VCaP (cell line): ENCODE data around the gene FOXK1.

Source experiments
- H3K27ac ChIP-seq: fragments of 450-650 bp; 2 replicates; pipeline ENCODE4 v1.5.1; 2017
- TF ChIP-seq, protein P1 (sequence below): fragments of 450-650 bp; conservative IDR thresholded peaks from 2 replicates; pipeline ENCODE4 v1.5.1; 2017; ENCODE audit warnings: mild to moderate bottlenecking, moderate library complexity

The FOXK1 gene

DNA sequence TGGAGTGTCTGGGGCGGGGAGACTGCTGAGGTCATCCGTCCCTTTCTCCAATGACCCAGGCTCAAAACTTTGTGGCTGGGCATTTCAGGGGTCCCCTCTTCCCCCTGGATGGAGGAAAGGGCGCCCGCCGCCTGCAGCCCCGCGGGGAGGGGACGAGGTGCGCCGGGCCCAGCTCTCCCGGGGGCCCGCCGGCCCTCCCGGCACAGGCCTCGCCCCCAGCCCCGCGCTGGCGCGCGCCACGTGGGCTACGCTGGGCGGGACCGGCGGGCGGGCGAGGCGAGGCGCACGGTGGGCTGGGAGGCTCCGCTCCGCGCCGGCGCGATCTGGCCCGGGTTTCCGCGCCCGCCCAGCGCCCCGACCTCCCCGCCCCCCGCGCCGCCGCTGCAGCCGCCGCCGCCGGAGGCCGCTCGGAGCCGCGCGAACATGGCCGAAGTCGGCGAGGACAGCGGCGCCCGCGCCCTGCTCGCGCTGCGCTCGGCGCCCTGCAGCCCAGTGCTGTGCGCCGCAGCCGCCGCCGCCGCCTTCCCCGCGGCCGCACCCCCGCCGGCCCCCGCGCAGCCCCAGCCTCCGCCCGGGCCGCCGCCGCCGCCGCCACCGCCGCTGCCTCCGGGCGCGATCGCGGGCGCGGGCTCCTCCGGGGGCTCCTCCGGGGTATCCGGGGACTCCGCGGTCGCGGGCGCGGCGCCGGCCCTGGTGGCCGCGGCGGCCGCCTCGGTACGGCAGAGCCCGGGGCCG, at the start of gene FOXK1:
Gene FOXK1, plus strand, starts transcription at position 410 of the 735 bp plus-strand sequence. Its CDS starts 14 bp downstream, at position 424.
- peak within 1 kb of the TSS; percentile 87 for H3K27ac ChIP-seq
- TF ChIP-seq, protein P1, sequence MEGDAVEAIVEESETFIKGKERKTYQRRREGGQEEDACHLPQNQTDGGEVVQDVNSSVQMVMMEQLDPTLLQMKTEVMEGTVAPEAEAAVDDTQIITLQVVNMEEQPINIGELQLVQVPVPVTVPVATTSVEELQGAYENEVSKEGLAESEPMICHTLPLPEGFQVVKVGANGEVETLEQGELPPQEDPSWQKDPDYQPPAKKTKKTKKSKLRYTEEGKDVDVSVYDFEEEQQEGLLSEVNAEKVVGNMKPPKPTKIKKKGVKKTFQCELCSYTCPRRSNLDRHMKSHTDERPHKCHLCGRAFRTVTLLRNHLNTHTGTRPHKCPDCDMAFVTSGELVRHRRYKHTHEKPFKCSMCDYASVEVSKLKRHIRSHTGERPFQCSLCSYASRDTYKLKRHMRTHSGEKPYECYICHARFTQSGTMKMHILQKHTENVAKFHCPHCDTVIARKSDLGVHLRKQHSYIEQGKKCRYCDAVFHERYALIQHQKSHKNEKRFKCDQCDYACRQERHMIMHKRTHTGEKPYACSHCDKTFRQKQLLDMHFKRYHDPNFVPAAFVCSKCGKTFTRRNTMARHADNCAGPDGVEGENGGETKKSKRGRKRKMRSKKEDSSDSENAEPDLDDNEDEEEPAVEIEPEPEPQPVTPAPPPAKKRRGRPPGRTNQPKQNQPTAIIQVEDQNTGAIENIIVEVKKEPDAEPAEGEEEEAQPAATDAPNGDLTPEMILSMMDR, result no peak

DNA sequence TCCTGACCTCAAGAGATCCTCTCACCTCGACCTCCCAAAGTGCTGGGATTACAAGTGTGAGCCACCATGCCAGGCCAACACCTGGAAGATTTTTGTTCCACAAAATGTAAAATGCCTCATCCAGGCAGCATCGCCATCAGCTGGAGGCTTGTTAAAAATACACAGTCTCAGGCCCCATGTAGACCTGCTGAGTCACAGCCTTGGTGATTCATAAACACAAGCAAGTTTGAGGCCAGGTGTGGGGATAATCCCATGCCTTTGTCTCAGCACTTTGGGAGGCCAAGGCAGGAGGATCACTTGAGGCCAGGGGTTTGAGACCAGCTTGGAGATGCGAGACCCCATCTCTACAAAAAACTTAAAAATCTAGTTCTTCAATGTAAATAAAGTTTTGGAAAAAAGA, 49.1 kb upstream of the FOXK1 start:
- H3K27ac ChIP-seq, result no peak overlapping the region
- TF ChIP-seq, protein P1, result no peak

DNA sequence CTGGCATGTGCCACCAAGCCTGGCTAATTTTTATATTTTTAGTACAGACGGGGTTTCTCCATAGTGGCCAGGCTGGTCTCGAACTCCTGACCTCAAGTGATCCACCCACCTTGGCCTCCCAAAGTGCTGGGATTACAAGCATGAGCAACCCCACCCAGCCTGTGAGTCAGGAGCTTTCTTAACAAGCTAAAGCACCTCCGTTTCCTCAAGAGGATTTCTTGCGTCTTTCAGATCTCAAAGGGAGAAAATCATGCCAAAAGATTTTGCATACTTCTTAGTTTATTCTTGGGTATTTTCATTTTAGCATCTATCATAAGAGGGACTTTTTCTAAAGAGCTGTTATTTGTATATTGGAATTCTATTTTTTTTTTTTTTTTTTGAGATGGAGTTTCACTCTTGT, 47.9 kb upstream of the FOXK1 start:
- H3K27ac ChIP-seq, result no peak overlapping the region
- TF ChIP-seq, protein P1, result no peak

- H3K27ac ChIP-seq, result no peak overlapping the region
- TF ChIP-seq, protein P1, result no peak
These were observed 43.1 kb upstream of the FOXK1 start for GRCh38 chr7:4638781-4639575.

- TF ChIP-seq, protein P1, result no peak
- peak overlapping the region; percentile 87 for H3K27ac ChIP-seq
These were observed 40.9 kb upstream of the FOXK1 start for GRCh38 chr7:4641091-4641666.

- H3K27ac ChIP-seq, result peak overlapping the region; percentile 87
- TF ChIP-seq, protein P1, result peak; percentile 66
These were observed 40.2 kb upstream of the FOXK1 start for GRCh38 chr7:4641667-4642467.
